ENCODE measurements around the gene SPINK4. TPM values are rescaled to one million over a fixed set of nuclear protein-coding genes. Genes with fewer than 3 reads are reported as not detected.

Gene SPINK4, protein sequence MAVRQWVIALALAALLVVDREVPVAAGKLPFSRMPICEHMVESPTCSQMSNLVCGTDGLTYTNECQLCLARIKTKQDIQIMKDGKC
- total RNA-seq (not detected), polyA plus RNA-seq (not detected)
- long read RNA-seq, donor 1 = 0 reads
- long read RNA-seq, donor 2 = 0 reads
- long read RNA-seq, donor 3 = 0 reads

DNA sequence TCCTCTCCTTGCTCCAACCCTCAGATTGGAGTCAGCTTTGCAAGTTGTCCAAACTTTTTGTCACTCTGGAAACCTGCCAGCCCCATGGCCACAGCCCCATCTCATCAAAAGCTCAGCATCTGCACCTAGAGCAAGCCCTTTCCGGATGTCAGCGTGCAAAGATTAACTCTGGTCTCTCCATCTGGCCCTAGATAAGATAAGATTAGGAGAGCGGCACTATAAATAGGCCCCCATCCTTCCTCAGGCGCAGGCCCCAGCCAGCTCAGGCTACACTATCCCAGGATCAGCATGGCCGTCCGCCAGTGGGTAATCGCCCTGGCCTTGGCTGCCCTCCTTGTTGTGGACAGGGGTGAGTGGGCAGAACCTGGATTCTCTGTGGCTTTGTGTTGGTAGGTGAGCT is at the start of gene SPINK4:
Gene SPINK4 (plus strand): TSS at position 247 of the 400 bp plus-strand sequence. CDS start 42 bp downstream, at position 289.
- Histone ChIP-seq H3K36me3 (no peaks in the 10 kb centered on the region), H3K4me3 (no peak within 1 kb of the TSS), H3K27ac (no peak within 1 kb of the TSS), H3K4me1 (ENCODE audit: insufficient read depth) (no peaks in the 10 kb centered on the region), H3K9me3 (no peaks in the 10 kb centered on the region), H3K27me3 (no peaks in the 10 kb centered on the region)
- WGBS, 3 donors = 45 to 51% (median 46%) methylated on average over 7 of the region's 7 CpGs
- DNase-seq = no peak
- intact Hi-C loops (cut with DNase I) = no loop called here
- TF ChIP-seq EP300 (IDR thresholded peaks at IDR 0.05) (no peak), POLR2A (IDR thresholded peaks at IDR 0.05) (no peak)
- TF ChIP-seq, protein P1, sequence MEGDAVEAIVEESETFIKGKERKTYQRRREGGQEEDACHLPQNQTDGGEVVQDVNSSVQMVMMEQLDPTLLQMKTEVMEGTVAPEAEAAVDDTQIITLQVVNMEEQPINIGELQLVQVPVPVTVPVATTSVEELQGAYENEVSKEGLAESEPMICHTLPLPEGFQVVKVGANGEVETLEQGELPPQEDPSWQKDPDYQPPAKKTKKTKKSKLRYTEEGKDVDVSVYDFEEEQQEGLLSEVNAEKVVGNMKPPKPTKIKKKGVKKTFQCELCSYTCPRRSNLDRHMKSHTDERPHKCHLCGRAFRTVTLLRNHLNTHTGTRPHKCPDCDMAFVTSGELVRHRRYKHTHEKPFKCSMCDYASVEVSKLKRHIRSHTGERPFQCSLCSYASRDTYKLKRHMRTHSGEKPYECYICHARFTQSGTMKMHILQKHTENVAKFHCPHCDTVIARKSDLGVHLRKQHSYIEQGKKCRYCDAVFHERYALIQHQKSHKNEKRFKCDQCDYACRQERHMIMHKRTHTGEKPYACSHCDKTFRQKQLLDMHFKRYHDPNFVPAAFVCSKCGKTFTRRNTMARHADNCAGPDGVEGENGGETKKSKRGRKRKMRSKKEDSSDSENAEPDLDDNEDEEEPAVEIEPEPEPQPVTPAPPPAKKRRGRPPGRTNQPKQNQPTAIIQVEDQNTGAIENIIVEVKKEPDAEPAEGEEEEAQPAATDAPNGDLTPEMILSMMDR (IDR thresholded peaks at IDR 0.05) = no peak

DNA sequence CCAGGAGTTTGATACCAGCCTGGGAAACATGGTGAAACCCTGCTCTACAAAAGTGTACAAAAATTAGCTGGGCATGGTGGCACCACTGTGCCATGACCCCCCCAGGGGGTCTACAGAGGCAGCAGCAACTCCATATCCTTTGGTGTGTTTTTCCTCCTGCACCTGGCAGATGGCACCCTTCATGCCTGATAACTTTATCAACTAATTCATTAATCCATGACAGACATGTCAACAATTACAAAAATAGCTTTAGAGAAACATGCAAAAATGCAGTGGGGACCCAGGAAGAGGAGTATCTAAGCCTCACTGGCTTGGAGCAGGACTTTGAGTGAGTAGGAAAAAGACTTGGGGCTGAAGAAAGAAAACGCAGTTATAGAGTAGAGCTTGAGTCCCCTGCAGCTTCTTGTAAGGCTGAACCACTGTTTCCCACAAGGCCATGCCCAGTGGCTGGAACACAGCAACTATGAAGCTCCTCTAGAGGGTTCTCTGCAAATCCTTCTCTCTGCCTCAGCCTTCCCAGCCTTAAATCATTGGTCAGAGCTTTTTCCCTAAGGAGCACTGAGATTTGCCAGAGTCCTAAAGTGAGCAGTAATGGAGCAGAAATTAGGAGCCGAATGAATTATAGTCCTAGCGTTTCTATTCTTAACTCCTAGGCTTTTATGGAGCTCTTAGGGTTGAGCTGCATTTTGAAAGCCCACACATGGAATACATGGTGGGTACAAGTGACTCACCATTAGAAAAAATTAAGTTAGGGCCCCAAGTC is 47.3 kb upstream of the SPINK4 start:
- Histone ChIP-seq H3K36me3 (no peaks in the 10 kb centered on the region), H3K4me1 (ENCODE audit: insufficient read depth) (no peaks in the 10 kb centered on the region), H3K27ac (no peak overlapping the region), H3K9me3 (no peaks in the 10 kb centered on the region), H3K27me3 (no peaks in the 10 kb centered on the region), H3K4me3 (no peak overlapping the region)
- DNase-seq = no peak
- TF ChIP-seq EP300 (IDR thresholded peaks at IDR 0.05) (no peak), POLR2A (IDR thresholded peaks at IDR 0.05) (no peak)
- TF ChIP-seq, protein P1 (IDR thresholded peaks at IDR 0.05) = no peak
- WGBS, 3 donors = 47 to 65% (median 52%) methylated on average over 3 of the region's 3 CpGs
- intact Hi-C loops (cut with DNase I) = no loop called here

DNA sequence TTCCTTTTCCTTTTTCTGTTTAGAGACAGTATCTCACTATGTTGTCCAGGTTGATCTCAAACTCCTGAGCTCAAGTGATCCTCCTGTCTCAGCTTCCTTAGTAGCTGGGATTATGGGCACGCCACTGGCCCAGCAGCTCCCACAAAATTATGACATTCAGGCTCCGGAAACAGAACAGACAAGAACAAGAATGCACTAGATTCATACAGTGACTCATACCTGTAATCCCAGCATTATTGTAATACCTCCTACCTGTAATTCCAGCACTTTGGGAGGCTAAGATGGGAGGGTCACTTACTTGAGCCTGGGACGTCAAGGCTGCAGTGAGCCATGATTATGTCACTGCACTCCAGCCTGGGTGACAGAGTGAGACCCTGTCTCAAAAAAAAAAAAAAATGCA is 46.1 kb upstream of the SPINK4 start:
- Histone ChIP-seq H3K27ac (no peak overlapping the region), H3K9me3 (no peaks in the 10 kb centered on the region), H3K27me3 (no peaks in the 10 kb centered on the region), H3K36me3 (no peaks in the 10 kb centered on the region), H3K4me1 (ENCODE audit: insufficient read depth) (no peaks in the 10 kb centered on the region), H3K4me3 (no peak overlapping the region)
- TF ChIP-seq, protein P1 (IDR thresholded peaks at IDR 0.05) = no peak
- TF ChIP-seq EP300 (IDR thresholded peaks at IDR 0.05) (no peak), POLR2A (IDR thresholded peaks at IDR 0.05) (no peak)
- intact Hi-C loops (cut with DNase I) = no loop called here
- DNase-seq = no peak
- 63 to 96% (median 75%) methylated on average over 3 of the region's 3 CpGs for WGBS, 3 donors

DNA sequence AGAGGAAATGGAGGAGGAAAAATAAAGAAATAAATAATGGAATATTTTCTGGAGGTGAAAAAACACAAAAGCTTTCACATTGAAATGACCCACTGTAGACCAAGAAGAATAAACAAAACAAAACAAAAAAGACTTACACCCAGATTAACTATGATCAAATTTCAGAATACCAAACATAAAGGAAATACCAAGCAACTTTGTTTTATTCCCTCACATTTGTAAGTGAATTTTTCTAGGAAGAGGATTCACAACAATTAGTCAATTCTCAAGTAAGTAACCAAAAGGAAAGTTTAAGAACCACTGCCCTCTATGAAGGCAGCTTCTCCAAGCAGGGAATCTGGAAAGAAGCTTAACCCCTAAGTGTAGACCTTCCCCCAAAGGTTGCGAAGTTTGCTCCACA is 43.2 kb upstream of the SPINK4 start:
- Histone ChIP-seq H3K27me3 (no peaks in the 10 kb centered on the region), H3K36me3 (no peaks in the 10 kb centered on the region), H3K4me1 (ENCODE audit: insufficient read depth) (no peaks in the 10 kb centered on the region), H3K4me3 (no peak overlapping the region), H3K9me3 (no peaks in the 10 kb centered on the region), H3K27ac (no peak overlapping the region)
- 95 to 98% (median 95%) methylated on average over 1 of the region's 1 CpG for WGBS, 3 donors
- DNase-seq = no peak
- intact Hi-C loops (cut with DNase I) = no loop called here
- TF ChIP-seq POLR2A (IDR thresholded peaks at IDR 0.05) (no peak), EP300 (IDR thresholded peaks at IDR 0.05) (no peak)
- TF ChIP-seq, protein P1 (IDR thresholded peaks at IDR 0.05) = no peak
